ENCODE data around the gene EFCAB9. TPM values are rescaled to one million over a fixed set of nuclear protein-coding genes. Genes with fewer than 3 reads are reported as not detected.
A peak's percentile ranks its signal among the peaks of the same experiment; 100 is the strongest.
"Not testable (repeated sequence)": the region's sequence is repeated elsewhere in the genome, so short reads cannot be mapped to it uniquely, and the experiment has no call there.

EFCAB9 gene
- total and polyA plus RNA-seq, 2 of the 8 experiments (the other 6 are each of a cell fraction or from before 2014, with no cell fraction given) = not detected

DNA sequence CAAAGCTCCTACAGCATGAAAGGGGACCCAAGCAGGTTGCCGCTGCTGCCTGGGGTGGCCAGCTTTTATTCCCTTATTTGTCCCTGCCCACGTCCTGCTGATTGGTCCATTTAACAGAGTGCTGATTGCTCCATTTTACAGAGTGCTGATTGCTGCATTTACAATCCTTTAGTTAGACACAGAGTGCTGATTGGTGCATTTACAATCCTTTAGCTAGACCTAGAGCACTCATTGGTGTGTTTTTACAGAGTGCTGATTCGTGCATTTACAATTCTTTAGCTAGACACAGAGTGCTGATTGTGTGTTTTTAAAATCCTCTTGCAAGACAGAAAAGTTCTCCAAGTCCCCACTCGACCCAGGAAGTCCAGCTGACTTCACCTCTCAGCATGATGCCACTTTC, 3.8 kb downstream of the EFCAB9 start:
- not testable (repeated sequence) for H4K20me1 ChIP-seq (replicated peaks in 1 of 2; ENCODE audit: control insufficient read depth in 1 of 2, insufficient read depth in 2 of 2, low read length in 2 of 2); H3K79me1 ChIP-seq (ENCODE audit: low read depth, low read length); H3K9ac ChIP-seq (replicated peaks in 1 of 4; ENCODE audit: extremely low read depth in 1 of 4, low read depth in 3 of 4, low read length in 3 of 4); H2AK5ac ChIP-seq (ENCODE audit: low read depth, low read length); H4K5ac ChIP-seq (ENCODE audit: insufficient read length, low read depth, low read length); H2BK20ac ChIP-seq (ENCODE audit: low read length); H4K91ac ChIP-seq (replicated peaks; ENCODE audit: insufficient read length, low read length); H3K4me1 ChIP-seq (replicated peaks in 1 of 4; ENCODE audit: control insufficient read depth in 3 of 4, insufficient read depth in 4 of 4, low read length in 3 of 4); H3K36me3 ChIP-seq (ENCODE audit: control insufficient read depth in 2 of 4, insufficient read depth in 4 of 4, low read length in 3 of 4); DNase-seq (ENCODE audit: low read depth in 1 of 2, low spot score in 2 of 2); H4K8ac ChIP-seq (ENCODE audit: extremely low read depth, insufficient read depth, low read length); H3K14ac ChIP-seq (ENCODE audit: insufficient read length); FAIRE-seq; H2BK15ac ChIP-seq (ENCODE audit: low read length); H2BK12ac ChIP-seq (ENCODE audit: low read depth, low read length); H3K4me2 ChIP-seq (ENCODE audit: insufficient read depth in 1 of 2, low read depth in 2 of 2, low read length in 2 of 2); H2BK120ac ChIP-seq (replicated peaks; ENCODE audit: low read depth, low read length); H3K23ac ChIP-seq (ENCODE audit: insufficient read length); H2AFZ ChIP-seq (ENCODE audit: low read length); H3K23me2 ChIP-seq (ENCODE audit: low read depth, low read length); H3K4me3 ChIP-seq (ENCODE audit: extremely low read depth in 1 of 4, insufficient read depth in 2 of 4, low read depth in 3 of 4, low read length in 4 of 4); H3K56ac ChIP-seq (replicated peaks; ENCODE audit: insufficient read length, low read depth, low read length); H3K18ac ChIP-seq (ENCODE audit: extremely low read depth, low read length); H3K9me3 ChIP-seq (ENCODE audit: insufficient read depth in 2 of 2, low read depth in 1 of 2, low read length in 1 of 2); H3K27me3 ChIP-seq (replicated peaks in 1 of 4; ENCODE audit: control insufficient read depth in 3 of 4, extremely low read depth in 1 of 4, insufficient read depth in 3 of 4, low read length in 3 of 4); H3K27ac ChIP-seq (ENCODE audit: low read depth, low read length); H3K79me2 ChIP-seq (ENCODE audit: control insufficient read depth in 1 of 2, insufficient read depth in 2 of 2, low read length in 2 of 2); H2BK5ac ChIP-seq (ENCODE audit: low read depth, low read length); H3K4ac ChIP-seq (replicated peaks; ENCODE audit: insufficient read length, low read depth, low read length)
- WGBS, 2 experiments (ENCODE audit: extremely low coverage in 1 of 2, insufficient coverage in 1 of 2, insufficient read length in 1 of 2, insufficient replicate concordance in 2 of 2, low coverage in 1 of 2, low lambda C conversion rate in 2 of 2, missing lambda C conversion rate in 1 of 2) = 91% methylated on average over 4 of the region's 4 CpGs; no CpG with 5 or more reads in 1 of the 2 experiments
- ChIA-PET POLR2A (ENCODE audit: partially characterized antibody) (interaction anchor here (1.3 kb wide), 1 partner anchor 85 kb away, joined by 3 read pairs; no protein-coding TSS in a partner anchor), CTCF (ENCODE audit: partially characterized antibody) (interaction anchor here (0.6 to 1.8 kb wide), 4 partner anchors 9 to 95 kb away, joined by 3 to 9 read pairs (median 5); partner anchors contain the start of gene STK10)
- peak; percentile 66; the same call in 1 of the 2 replicates for TF ChIP-seq SP1 (IDR thresholded peaks at IDR 0.05; ENCODE audit: low read depth, low read length)

All from H1 (cell line).